Fibroblast of lung (primary cell): ENCODE measurements around the gene PGBD1. TPM values are rescaled to one million over a fixed set of nuclear protein-coding genes. Genes with fewer than 3 reads are reported as not detected.
A peak's percentile ranks its signal among the peaks of the same experiment; 100 is the strongest.

ENCODE experiments used
- DNase-seq, 2 donors: peaks; one replicate each; pipeline versions ENCODE4 v3.0.0 to v3.0.0-alpha.2; 2010; ENCODE audit warnings: low read depth in 2 of 2
- H2AFZ ChIP-seq: 2 replicates; pipeline ENCODE4 v1.5.1; 2012; ENCODE audit warnings: low read length, control low read depth, inconsistent platforms
- H3K27ac ChIP-seq: 2 replicates; pipeline ENCODE4 v1.5.1; 2011; ENCODE audit warnings: low read length, control low read depth; ENCODE audit not compliant: insufficient read depth
- H3K27me3 ChIP-seq: 2 replicates; pipeline ENCODE4 v1.5.1; 2011; ENCODE audit warnings: mild to moderate bottlenecking, low read length; ENCODE audit not compliant: control insufficient read depth, insufficient read depth
- H3K36me3 ChIP-seq: 2 replicates; pipeline ENCODE4 v1.5.1; 2011; ENCODE audit warnings: low read length; ENCODE audit not compliant: control insufficient read depth, insufficient read depth
- H3K4me1 ChIP-seq: 2 replicates; pipeline ENCODE4 v1.5.1; 2011; ENCODE audit warnings: low read length; ENCODE audit not compliant: control insufficient read depth, insufficient read depth; ENCODE audit errors: extremely low read depth
- H3K4me2 ChIP-seq: 2 replicates; pipeline ENCODE4 v1.5.1; 2011; ENCODE audit warnings: low read length, control low read depth; ENCODE audit not compliant: insufficient read depth; ENCODE audit errors: extremely low read depth
- H3K4me3 ChIP-seq, 4 experiments: fragments of 200-600 bp in 1 of 4; sonication (generic) in 1 of 4; replicated peaks in 1 of 4; 2 replicates each; pipeline ENCODE4 v1.5.1; 2011 to 2016; ENCODE audit warnings: low read length in 4 of 4, low read depth in 3 of 4, mild to moderate bottlenecking in 3 of 4, control low read depth in 2 of 4, inconsistent platforms in 1 of 4, mixed read lengths in 1 of 4; ENCODE audit not compliant: insufficient read depth in 1 of 4; ENCODE audit errors: control extremely low read depth in 1 of 4
- H3K79me2 ChIP-seq: 2 replicates; pipeline ENCODE4 v1.5.1; 2012; ENCODE audit warnings: mild to moderate bottlenecking, low read length, inconsistent platforms; ENCODE audit not compliant: control insufficient read depth, insufficient read depth
- H3K9ac ChIP-seq: 2 replicates; pipeline ENCODE4 v1.5.1; 2011; ENCODE audit warnings: mild to moderate bottlenecking, low read length, control low read depth; ENCODE audit not compliant: insufficient read depth
- H3K9me3 ChIP-seq: 2 replicates; pipeline ENCODE4 v1.5.1; 2012; ENCODE audit warnings: low read depth, low read length; ENCODE audit not compliant: control insufficient read depth, insufficient read depth
- H4K20me1 ChIP-seq: 2 replicates; pipeline ENCODE4 v1.5.1; 2011; ENCODE audit warnings: low read length; ENCODE audit not compliant: control insufficient read depth, insufficient read depth; ENCODE audit errors: extremely low read depth
- CTCF ChIP-seq, 2 donors: IDR thresholded peaks in 1 of 2; conservative IDR thresholded peaks in 1 of 2; 1 replicate in 1 of 2; 2 replicates in 1 of 2; pipeline ENCODE4 v1.5.1; 2011 to 2012; ENCODE audit warnings: low read length in 2 of 2, control low read depth in 1 of 2, inconsistent platforms in 1 of 2, low read depth in 1 of 2, mild to moderate bottlenecking in 1 of 2
- EZH2 ChIP-seq: IDR thresholded peaks from 2 replicates; pipeline ENCODE4 v1.5.1; 2012; ENCODE audit warnings: low read length, control low read depth, mild to moderate bottlenecking; ENCODE audit errors: missing control alignments
- polyA plus RNA-seq, 2 donors: library from polyadenylated mRNA; depleted of rRNA in 1 of 2; stranded (reverse) in 1 of 2; unstranded in 1 of 2; fragments of >200 nt; gene quantifications; 2 replicates each; pipeline ENCODE4 v1.2.1, GENCODE V29; 2011 to 2012; ENCODE audit warnings: missing spikeins in 1 of 2
- total RNA-seq: library from RNA; depleted of rRNA; stranded (reverse); fragments of >200 nt; gene quantifications from 2 replicates; pipeline ENCODE4 v1.2.1, GENCODE V29; 2014

The PGBD1 gene
- total and polyA plus RNA-seq, 2 donors (not counting 1 experiment from before 2014, with no cell fraction given): 5.5 to 5.8 TPM

GRCh38 chr6:28349344-28349891, 68.0 kb downstream of the PGBD1 start:
- H3K27ac ChIP-seq: no peak overlapping the region
- H2AFZ ChIP-seq: peak overlapping the region; percentile 71

GRCh38 chr6:28349892-28350737, 68.7 kb downstream of the PGBD1 start, which contains the start of gene ZKSCAN3:
Gene ZKSCAN3, plus strand, starts transcription at chr6:28349947. Its CDS starts 9,640 bp downstream, at chr6:28359587.
- H2AFZ ChIP-seq: peak within 1 kb of the TSS; percentile 71
- H3K4me3 ChIP-seq: peak within 1 kb of the TSS; percentile 87 to 97 (median 90)
- H3K27ac ChIP-seq: peak within 1 kb of the TSS; percentile 54
- TF ChIP-seq EZH2 (no peak), CTCF (conservative IDR thresholded peaks at IDR 0.05 in 1 of 2, IDR thresholded peaks at IDR 0.05 in 1 of 2; ENCODE audit: low read depth in 1 of 2, low read length in 2 of 2) (no peak)
- H4K20me1 ChIP-seq: no peaks in the 10 kb centered on the region
- DNase-seq: peak; percentile 80 to 82
- peaks cover 24% of the 10 kb centered on the region for H3K79me2 ChIP-seq
- peak within 1 kb of the TSS; percentile 89 for H3K4me2 ChIP-seq
- H3K27me3 ChIP-seq: peaks cover 5% of the 10 kb centered on the region
- peak within 1 kb of the TSS; percentile 60 for H3K9ac ChIP-seq
- no peaks in the 10 kb centered on the region for H3K36me3 ChIP-seq
- H3K9me3 ChIP-seq: no peaks in the 10 kb centered on the region
- no peaks in the 10 kb centered on the region for H3K4me1 ChIP-seq

More at GRCh38 chr6:28349344-28349891, 68.0 kb downstream of the PGBD1 start:
- Histone ChIP-seq H3K27me3 (peaks cover 6% of the 10 kb centered on the region), H3K36me3 (no peaks in the 10 kb centered on the region), H3K79me2 (peaks cover 24% of the 10 kb centered on the region), H3K4me2 (peak overlapping the region; percentile 89), H3K9ac (no peak overlapping the region), H3K4me1 (no peaks in the 10 kb centered on the region), H3K4me3 (peak overlapping the region; percentile 87 to 97 (median 90)), H4K20me1 (no peaks in the 10 kb centered on the region), H3K9me3 (no peaks in the 10 kb centered on the region)
- no peak for DNase-seq
- TF ChIP-seq EZH2: no peak
- no peak for TF ChIP-seq CTCF (conservative IDR thresholded peaks at IDR 0.05 in 1 of 2, IDR thresholded peaks at IDR 0.05 in 1 of 2; ENCODE audit: low read depth in 1 of 2, low read length in 2 of 2)

GRCh38 chr6:28351087-28351486, 69.7 kb downstream of the PGBD1 start:
- H3K4me3 ChIP-seq: peak overlapping the region; percentile 87 to 97 (median 90)
- H3K9ac ChIP-seq: no peak overlapping the region
- H3K79me2 ChIP-seq: peaks cover 24% of the 10 kb centered on the region
- H3K4me1 ChIP-seq: no peaks in the 10 kb centered on the region
- H4K20me1 ChIP-seq: no peaks in the 10 kb centered on the region
- peak overlapping the region; percentile 83 for H3K4me2 ChIP-seq
- H3K9me3 ChIP-seq: no peaks in the 10 kb centered on the region
- no peaks in the 10 kb centered on the region for H3K36me3 ChIP-seq
- no peak for TF ChIP-seq CTCF (conservative IDR thresholded peaks at IDR 0.05 in 1 of 2, IDR thresholded peaks at IDR 0.05 in 1 of 2; ENCODE audit: low read depth in 1 of 2, low read length in 2 of 2)
- TF ChIP-seq EZH2: no peak
- no peaks in the 10 kb centered on the region for H3K27me3 ChIP-seq
- DNase-seq: no peak
- no peak overlapping the region for H2AFZ ChIP-seq
- H3K27ac ChIP-seq: no peak overlapping the region
